GM18868 (cell line): ENCODE measurements around the gene CDX2.

Experiments
- ATAC-seq: cut with Tn5 transposase; IDR thresholded peaks from one replicate; pipeline ENCODE4 v1.9.1; 2021; ENCODE audit warnings: mild to moderate bottlenecking, moderate library complexity; ENCODE audit not compliant: unreplicated experiment

Gene CDX2

DNA sequence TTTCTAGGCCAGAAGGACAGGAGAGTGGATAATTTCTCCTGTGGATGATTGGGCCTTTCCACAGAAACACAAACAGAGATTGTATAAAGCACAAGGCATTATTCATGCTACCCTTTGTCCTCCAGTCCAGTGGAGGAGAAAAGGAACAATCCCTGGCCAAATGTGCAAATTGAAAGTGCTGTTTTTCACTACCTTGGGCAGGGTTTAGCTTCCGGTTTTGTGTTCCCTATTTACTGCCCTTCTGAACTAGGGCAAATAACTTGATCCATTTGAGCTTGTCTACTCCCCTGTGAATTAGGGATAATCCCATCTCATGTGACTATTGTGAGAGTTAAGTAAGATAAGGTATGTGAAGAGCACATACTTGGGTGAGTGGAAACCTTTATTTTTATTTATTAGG is 36.0 kb downstream of the CDX2 start:
- no peak for ATAC-seq

DNA sequence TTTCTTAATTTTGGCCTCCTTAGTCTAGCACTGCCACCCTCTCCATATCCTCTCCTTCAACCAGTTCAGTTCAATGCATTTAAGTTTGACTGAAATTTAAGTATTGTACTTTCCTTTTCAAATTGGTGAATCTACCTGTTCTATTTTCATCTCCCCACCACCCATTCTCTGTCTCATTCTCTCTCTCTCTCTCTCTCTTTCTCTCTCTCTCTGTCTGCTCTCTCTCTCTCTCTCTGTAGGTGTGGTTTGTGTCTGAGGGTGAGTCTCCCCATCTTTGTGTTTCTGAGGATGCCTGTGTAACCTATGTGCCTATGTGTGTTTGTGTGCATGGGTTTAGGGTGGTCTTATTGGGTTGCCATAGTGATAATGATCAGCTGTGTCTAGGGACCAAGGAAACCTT is 39.2 kb downstream of the CDX2 start:
- ATAC-seq, result no peak

DNA sequence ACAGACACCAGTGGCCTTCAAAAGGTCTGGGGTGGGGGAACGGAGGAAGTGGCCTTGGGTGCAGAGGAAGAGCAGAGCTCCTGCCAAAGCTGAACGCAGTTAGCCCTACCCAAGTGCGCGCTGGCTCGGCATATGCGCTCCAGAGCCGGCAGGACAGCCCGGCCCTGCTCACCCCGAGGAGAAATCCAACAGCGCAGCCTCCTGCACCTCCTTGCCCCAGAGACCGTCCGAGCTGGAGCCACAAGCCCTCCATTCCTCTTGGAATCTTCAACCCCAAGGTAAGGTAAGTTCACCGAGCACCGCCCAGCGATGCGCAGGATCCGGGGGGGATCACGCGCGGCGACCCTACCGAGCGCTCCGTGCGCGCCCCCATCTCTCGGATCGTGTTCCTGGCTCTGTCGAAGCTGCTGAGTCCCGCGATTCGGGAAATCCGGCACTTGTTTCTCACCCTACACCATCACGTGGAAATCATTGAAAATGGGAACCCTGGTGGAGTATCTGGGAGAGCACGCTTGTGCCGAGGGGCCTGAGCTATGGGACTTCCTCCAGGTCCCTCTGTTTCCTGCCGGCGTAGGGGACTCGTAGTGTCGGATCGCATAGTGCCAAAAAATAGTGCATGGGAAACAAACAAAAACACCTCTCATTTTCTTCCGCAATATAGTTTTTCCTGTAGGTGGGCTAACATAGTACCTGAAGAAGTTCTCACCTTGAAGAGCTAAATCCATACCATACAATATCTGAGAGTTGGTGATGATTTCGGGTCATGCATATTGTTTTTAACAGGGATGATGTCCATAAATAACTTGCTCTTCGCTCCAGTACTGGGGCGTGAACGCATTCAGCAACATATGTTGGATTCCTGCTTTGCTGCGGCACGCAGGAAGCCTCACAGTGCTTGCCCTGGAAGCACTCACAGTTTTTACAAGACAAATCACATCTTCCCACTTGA is 40.0 kb downstream of the CDX2 start:
- no peak for ATAC-seq

DNA sequence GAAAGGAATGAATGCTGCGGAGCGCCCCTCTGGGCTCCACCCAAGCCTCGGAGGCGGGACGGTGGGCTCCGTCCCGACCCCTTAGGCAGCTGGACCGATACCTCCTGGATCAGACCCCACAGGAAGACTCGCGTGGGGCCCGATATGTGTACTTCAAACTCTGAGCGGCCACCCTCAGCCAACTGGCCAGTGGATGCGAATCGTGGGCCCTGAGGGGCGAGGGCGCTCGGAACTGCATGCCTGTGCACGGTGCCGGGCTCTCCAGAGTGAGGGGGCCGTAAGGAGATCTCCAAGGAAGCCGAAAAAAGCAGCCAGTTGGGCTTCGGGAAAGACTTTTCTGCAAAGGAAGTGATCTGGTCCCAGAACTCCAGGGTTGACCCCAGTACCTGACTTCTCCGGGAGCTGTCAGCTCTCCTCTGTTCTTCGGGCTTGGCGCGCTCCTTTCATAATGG is 40.7 kb downstream of the CDX2 start:
- no peak for ATAC-seq

DNA sequence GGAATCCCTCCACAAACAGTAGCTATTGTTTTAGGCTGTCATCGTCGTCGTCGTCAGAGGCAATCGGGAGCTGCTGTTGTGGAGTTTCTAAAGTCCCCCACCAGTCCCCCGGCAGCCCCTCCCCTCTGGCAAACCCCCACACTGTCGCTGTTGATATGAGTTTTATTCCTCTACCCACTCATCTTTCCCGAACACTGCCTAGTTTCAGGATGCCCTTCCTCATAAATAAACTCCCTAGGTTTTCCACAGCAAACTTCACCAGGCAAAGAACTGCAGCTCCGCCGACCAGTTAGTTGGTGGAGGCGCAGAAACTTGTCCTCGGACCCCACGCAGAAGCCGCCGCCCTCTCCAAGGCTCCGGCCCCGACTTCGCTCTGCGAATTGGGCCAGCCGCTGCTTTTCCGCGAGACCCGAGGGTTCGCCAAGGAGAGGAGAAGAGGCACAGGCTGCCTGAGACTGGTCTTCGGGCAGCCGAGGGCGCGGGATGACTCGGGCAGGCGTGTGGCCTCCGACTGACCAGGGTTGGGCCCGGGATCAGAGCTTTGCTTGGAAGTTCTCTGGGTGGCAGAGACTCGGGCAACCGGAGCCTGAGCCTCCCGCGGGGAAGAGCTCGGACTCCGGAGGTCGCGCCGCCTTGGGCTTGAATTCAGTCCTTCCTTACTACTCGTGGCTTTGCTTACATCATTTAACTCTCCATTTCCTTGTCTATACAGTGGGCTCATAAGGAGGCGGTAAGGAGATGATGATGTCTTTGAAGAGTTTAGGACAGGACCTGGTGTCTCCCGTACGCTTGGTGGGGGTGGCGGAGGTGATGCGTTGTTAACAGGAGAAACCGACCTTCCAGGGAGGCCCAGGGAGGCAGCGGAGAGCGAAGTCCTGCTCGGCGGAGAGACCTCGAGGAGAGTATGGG is 41.4 kb downstream of the CDX2 start:
- no peak for ATAC-seq

DNA sequence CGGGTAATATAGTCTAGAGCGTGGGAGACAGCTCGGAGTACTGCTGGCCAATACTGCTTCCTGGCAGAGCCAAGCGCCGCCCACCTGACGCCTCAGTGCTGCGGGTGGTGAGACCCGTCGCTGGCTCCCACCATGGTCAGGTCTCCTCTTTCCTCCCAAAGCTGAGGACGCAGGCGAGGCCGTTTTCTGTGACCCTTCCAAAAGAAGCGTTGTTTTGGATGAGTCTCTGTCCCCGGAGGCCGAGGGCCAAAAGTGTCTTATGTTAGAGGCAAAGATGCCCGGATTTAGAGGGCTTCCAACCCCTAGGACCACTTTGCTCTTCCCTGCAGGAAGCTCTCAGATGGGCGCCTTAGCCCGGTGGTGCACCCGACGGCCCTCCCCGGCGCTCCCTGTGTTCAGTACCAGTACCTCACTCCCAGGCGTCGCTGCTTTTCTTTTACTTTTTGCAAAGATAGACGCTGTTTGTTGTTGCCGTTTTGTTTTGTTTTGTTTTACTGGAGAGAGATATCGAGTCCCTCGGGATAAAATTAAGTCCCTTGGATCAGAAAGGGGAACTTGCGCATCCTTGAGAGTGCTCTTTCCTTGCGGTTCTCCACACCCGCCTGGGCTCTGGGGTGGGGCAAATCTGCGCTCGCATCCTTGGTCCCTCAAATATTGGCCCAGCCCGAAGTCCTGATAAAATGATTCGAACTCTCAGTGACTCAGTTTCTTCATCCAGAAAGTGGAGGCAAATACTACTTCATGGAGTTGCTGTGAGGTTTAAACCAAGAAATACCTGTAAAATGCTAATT is 42.3 kb downstream of the CDX2 start:
- no peak for ATAC-seq

DNA sequence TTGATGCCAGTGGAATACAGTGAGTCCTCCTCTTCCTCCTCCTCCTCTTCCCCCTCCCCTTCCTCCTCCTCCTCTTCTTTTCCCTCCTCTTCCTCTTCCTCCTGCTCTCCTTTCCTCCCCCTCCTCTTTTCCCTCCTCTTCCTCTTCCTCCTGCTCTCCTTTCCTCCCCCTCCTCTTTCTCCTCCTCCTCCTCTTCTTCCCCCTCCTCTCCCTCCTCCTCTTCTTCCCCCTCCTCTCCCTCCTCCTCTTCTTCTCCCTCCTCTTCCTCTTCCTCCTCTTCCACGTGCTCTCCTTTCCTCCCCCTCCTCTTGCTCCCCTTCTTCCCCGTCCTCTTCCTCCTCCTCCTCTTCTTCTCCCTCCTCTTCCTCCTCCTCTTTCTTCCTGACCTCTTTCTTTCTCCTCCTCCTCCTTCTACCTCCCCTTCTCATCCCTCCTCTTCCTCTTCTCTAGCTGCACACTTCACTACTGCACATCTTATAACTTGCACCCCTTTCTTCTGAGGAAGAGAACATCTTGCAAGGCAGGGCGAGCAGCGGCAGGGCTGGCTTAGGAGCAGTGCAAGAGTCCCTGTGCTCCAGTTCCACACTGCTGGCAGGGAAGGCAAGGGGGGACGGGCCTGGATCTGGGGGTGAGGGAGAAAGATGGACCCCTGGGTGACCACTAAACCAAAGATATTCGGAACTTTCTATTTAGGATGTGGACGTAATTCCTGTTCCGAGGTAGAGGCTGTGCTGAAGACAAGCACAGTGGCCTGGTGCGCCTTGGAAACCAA is 43.7 kb downstream of the CDX2 start:
- ATAC-seq, result no peak

DNA sequence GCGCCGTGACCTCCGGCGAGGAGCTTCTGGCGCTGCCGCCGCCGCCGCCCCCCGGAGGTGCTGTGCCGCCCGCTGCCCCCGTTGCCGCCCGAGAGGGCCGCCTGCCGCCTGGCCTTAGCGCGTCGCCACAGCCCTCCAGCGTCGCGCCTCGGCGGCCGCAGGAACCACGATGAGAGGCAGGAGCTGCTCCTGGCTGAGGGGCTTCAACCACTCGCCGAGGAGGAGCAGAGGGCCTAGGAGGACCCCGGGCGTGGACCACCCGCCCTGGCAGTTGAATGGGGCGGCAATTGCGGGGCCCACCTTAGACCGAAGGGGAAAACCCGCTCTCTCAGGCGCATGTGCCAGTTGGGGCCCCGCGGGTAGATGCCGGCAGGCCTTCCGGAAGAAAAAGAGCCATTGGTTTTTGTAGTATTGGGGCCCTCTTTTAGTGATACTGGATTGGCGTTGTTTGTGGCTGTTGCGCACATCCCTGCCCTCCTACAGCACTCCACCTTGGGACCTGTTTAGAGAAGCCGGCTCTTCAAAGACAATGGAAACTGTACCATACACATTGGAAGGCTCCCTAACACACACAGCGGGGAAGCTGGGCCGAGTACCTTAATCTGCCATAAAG is 44.5 kb downstream of the CDX2 start:
- no peak for ATAC-seq

DNA sequence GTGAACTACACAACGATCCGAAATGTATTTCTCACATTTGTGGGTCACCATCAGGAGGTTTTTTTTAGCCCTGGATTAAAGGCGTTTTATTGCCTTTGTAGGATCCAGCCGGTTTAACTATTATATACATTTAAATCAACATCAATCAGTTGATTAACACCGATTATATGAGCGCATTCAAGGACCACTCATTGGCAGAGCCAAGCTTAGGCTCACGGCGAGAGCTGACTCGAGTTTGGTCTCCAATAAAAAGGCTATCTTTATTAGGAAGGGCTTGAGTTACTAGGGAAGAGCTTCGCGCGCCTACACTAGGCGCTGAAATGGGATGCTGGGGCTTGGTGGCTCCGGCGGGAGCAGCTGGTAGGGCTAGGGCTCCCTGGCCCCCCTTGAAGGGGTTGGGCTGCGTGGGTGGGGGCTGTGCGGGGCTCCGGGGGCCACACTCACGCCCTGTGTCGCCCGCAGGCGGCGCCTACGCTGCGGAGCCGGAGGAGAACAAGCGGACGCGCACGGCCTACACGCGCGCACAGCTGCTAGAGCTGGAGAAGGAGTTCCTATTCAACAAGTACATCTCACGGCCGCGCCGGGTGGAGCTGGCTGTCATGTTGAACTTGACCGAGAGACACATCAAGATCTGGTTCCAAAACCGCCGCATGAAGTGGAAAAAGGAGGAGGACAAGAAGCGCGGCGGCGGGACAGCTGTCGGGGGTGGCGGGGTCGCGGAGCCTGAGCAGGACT is 45.2 kb downstream of the CDX2 start:
- no peak for ATAC-seq

DNA sequence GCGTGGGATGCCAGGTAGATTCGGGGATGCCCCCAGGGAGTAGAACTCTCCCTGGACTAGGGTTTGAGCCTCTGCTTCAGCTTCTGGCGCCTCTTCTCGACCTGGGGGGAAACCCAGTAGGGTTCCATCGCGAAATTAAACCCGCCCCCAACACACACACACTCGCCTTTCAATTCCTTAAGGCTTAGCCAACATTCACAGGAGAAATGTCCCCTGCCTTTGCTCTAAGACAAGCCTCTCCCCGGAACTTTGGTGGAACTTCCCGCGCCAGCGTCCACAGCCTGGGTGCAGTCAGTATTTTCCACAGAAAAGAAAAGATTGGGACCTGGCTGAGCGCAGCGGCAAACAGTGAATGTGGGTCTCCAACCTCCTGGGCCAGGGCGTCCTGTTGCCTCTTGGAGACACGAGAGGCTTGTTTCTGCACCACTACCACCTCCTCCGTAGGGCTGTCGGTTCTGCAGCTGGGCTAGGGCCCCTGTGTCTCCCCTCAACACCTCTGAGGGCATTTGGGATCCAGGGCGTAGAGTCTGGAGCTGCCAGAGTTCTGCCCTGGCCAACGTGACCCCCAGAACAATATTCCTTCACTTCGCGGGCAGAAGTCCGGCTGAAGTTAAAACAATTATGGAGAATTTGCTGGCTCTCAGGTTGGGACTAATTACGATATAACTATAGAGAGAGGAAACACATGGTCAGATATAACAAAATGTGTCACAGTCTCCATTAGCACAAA is 46.1 kb downstream of the CDX2 start:
- no peak for ATAC-seq

DNA sequence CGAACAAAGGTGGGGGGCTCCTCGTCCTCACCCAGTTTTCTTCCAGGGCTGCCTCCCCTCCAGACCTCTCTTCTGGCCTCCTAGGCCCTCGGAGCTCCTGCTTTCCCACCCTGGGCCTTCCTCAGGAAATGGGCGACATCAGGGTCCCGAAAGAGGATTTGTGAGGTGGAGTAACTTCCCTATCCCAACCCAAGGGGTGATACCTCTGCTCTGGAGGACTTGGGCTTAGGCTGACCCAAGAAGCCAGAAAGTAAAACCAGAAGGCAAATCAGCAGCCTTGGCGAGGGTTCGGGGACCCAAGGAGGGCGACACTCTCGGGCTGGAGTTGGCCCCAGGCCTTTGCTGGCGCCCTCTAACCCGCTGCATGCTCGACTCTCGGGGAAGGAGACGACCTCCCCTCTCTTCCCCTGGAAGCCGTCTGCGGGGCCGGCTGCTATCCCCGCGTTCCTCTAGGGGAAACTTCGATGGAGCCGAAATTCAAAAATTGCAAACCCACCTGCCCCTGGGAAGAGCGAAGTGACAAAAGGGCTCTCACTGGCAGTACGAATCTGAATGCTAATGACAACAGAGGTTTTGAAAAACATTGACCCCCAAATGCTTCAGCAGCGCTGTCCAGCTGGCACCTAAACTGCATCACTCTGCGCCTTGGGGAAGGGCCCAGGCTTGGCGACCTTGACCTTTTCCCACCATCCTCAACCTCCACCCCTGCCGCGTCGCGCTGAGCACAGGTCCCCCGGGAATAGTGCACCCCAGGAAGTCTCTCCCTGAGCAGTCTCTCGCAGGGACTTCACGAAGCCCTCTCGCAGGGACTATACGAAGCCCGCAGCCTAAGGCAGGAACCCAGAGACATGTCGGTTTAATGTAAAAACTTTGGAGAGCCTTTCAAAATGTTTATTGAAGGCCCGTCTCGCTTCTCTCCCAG is 46.9 kb downstream of the CDX2 start:
- no peak for ATAC-seq

DNA sequence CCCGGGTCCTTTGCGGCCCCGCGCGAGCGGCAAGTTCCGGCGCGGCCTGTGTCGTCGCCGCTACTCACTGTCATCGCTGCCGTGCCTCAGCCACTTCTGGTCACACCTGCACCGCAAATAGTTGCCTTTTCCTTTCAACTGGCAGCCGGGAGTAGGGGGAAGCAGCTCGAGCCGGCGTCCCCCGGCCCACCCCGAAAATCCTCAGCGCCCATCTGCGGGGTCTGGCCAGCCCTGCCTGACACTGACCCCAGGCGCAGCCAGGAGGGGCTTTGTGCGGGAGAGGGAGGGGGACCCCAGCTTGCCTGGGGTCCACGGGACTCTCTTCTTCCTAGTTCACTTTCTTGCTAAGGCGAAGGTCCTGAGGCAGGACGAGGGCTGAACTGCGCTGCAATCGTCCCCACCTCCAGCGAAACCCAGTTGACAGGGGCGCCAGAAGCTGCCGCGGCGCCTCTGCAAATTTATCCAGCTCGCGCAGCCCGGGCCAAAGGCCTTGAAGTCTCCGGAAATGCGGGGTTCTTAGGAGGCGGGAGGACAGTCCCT is 47.6 kb downstream of the CDX2 start:
- ATAC-seq, result no peak

DNA sequence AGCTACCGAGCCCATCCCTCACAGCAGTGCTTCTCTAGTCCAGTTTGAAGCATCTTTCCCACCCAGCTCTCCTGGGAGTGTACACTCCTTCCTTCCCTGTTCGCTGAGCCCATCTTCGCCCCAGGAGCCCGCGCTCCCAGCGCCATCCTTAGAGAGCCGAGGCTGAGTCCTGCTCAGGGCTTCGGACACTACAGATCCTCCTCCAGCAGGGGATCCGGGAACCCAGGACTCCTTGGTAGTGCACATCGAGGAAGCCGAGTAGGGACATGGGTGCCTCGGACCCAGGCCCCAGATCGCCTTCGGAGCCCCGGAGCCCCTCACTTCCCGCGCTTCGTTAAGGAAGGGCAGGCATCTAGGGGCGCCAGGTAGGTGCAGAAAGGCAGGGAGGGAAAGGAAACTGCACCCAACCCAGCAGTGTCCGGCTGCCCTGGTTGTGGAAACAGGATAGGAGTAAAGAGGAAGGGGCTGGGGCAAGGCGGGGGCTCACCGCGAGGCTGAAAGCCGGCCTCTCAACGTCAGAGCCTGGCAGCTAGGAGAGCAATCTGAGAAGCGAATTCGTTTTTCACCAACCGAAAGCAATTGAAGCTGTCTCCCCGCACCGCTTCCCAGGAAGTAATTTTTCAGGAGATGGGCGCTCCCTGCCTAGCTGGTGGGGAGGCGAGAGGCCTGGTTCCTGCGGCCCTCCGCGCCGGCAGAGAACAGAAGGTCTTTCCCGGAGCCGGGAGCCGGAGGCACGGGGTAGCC is 48.3 kb downstream of the CDX2 start:
- no peak for ATAC-seq

DNA sequence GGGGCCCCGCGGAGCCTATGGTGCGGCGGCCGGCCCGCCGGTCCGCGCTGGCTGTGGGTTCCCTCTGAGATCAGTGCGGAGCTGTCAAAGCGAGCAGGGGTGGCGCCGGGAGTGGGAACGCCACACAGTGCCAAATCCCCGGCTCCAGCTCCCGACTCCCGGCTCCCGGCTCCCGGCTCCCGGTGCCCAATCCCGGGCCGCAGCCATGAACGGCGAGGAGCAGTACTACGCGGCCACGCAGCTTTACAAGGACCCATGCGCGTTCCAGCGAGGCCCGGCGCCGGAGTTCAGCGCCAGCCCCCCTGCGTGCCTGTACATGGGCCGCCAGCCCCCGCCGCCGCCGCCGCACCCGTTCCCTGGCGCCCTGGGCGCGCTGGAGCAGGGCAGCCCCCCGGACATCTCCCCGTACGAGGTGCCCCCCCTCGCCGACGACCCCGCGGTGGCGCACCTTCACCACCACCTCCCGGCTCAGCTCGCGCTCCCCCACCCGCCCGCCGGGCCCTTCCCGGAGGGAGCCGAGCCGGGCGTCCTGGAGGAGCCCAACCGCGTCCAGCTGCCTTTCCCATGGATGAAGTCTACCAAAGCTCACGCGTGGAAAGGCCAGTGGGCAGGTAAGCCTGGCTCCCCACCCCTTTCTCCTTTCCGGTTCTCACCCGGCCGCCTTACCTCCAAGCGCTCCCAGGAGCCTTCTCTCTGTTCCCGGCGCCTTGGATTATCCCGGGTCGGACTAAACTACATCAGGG is 49.0 kb downstream of the CDX2 start, which contains the start of gene PDX1:
Gene PDX1 (plus strand): TSS at position 67 of the 743 bp plus-strand sequence. CDS start 139 bp downstream, at position 206.
- no peak for ATAC-seq

DNA sequence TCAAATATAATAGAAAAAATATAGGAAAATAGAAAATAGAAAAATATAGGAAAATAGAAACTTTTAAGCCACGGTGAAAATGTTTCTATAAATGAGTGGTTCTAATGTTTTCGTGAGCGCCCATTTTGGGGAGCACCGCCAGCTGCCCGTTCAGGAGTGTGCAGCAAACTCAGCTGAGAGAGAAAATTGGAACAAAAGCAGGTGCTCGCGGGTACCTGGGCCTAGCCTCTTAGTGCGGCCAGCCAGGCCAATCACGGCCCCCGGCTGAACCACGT is 49.5 kb downstream of the CDX2 start:
- ATAC-seq, result no peak
